ENCODE results near the gene JAG2.

DNA sequence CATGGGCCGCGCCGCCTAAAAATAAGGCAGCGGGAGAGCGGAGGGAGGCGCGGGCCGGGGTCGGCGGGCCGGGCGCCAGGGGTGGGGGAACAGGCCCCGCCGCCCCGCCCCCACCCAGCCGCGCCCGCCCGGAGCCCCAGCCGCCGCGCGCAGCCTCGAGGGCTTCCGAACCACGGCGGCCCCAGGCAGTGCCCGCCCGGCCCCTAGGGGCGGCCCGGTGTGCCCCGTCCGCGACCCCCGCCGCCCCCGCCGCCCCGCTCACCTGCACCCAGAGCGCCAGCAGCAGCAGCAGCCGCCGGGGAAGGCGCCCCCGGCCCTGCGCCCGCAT, 519 bp downstream of the JAG2 start:
- no peak for TF ChIP-seq GATA2 (IDR thresholded peaks at IDR 0.05; ENCODE audit: low read depth, low read length)
- no peak for TF ChIP-seq GATA3 (IDR thresholded peaks at IDR 0.05; ENCODE audit: low read depth, low read length)
